ENCODE measurements around the gene DMC1.

DNA sequence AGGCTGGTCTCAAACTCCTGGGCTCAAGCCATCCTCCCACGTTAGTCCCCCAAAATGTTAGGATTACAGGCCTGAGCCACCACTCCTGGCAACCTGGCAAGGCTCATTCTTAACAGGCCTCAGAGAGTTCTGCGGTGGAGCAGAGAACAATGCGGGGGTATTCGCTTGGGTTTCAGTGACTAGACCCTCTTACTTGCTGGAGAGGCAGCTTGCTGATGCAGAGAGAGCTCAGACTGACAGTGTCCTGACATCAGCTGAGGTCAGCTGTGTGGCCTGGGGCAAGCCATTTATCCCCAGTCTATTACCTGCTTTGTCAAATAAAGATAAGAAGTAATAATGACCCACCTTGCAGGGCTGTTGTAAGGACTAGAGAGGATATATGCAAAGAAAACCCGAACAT, 40.3 kb upstream of the DMC1 start:
- TF ChIP-seq ZNF565 (CRISPR knock-in tag; conservative IDR thresholded peaks at IDR 0.05; ENCODE audit: low read depth): no peak
- no peak for TF ChIP-seq RARB (CRISPR knock-in tag; IDR thresholded peaks at IDR 0.05)
- TF ChIP-seq, protein P1, sequence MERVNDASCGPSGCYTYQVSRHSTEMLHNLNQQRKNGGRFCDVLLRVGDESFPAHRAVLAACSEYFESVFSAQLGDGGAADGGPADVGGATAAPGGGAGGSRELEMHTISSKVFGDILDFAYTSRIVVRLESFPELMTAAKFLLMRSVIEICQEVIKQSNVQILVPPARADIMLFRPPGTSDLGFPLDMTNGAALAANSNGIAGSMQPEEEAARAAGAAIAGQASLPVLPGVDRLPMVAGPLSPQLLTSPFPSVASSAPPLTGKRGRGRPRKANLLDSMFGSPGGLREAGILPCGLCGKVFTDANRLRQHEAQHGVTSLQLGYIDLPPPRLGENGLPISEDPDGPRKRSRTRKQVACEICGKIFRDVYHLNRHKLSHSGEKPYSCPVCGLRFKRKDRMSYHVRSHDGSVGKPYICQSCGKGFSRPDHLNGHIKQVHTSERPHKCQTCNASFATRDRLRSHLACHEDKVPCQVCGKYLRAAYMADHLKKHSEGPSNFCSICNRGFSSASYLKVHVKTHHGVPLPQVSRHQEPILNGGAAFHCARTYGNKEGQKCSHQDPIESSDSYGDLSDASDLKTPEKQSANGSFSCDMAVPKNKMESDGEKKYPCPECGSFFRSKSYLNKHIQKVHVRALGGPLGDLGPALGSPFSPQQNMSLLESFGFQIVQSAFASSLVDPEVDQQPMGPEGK (CRISPR knock-in tag; IDR thresholded peaks at IDR 0.05; ENCODE audit: borderline replicate concordance): no peak
- TF ChIP-seq TCF4 (CRISPR knock-in tag; IDR thresholded peaks at IDR 0.05; ENCODE audit: borderline replicate concordance): no peak
- no peak for TF ChIP-seq ZNF8 (CRISPR knock-in tag; IDR thresholded peaks at IDR 0.05)
- TF ChIP-seq ZC3H10 (CRISPR knock-in tag; IDR thresholded peaks at IDR 0.05): no peak
